ENCODE results near the gene HSP90AB1. TPM values are rescaled to one million over a fixed set of nuclear protein-coding genes. Genes with fewer than 3 reads are reported as not detected.

The HSP90AB1 gene
- total and polyA plus RNA-seq, 9 of the 15 experiments (the other 6 are each of a cell fraction or from before 2014, with no cell fraction given) = 1,780 to 3,358 (median 2,262) TPM

- TF ChIP-seq, protein P1, sequence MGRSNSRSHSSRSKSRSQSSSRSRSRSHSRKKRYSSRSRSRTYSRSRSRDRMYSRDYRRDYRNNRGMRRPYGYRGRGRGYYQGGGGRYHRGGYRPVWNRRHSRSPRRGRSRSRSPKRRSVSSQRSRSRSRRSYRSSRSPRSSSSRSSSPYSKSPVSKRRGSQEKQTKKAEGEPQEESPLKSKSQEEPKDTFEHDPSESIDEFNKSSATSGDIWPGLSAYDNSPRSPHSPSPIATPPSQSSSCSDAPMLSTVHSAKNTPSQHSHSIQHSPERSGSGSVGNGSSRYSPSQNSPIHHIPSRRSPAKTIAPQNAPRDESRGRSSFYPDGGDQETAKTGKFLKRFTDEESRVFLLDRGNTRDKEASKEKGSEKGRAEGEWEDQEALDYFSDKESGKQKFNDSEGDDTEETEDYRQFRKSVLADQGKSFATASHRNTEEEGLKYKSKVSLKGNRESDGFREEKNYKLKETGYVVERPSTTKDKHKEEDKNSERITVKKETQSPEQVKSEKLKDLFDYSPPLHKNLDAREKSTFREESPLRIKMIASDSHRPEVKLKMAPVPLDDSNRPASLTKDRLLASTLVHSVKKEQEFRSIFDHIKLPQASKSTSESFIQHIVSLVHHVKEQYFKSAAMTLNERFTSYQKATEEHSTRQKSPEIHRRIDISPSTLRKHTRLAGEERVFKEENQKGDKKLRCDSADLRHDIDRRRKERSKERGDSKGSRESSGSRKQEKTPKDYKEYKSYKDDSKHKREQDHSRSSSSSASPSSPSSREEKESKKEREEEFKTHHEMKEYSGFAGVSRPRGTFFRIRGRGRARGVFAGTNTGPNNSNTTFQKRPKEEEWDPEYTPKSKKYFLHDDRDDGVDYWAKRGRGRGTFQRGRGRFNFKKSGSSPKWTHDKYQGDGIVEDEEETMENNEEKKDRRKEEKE (IDR thresholded peaks at IDR 0.05; ENCODE audit: borderline replicate concordance in 1 of 2, control insufficient read depth in 1 of 2, low read depth in 2 of 2, low read length in 1 of 2) = no peak
- TF ChIP-seq ZNF584 (CRISPR knock-in tag; IDR thresholded peaks at IDR 0.05; ENCODE audit: low read depth) = no peak
- no peak for TF ChIP-seq KLF13 (tag; IDR thresholded peaks at IDR 0.05; ENCODE audit: borderline replicate concordance, low read depth)
- TF ChIP-seq NFE2L1 (tag; IDR thresholded peaks at IDR 0.05; ENCODE audit: borderline replicate concordance, low read depth) = no peak
- TF ChIP-seq NCOA1 (IDR thresholded peaks at IDR 0.05; ENCODE audit: low read depth) = no peak
- TF ChIP-seq ZNF217 (CRISPR knock-in tag; IDR thresholded peaks at IDR 0.05) = no peak
- TF ChIP-seq ATF2 (CRISPR knock-in tag; IDR thresholded peaks at IDR 0.05) = 0 out of 2 replicates have a peak, but pooled peaks have one; percentile 55
- TF ChIP-seq, protein P2, sequence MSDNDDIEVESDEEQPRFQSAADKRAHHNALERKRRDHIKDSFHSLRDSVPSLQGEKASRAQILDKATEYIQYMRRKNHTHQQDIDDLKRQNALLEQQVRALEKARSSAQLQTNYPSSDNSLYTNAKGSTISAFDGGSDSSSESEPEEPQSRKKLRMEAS (CRISPR knock-in tag; IDR thresholded peaks at IDR 0.05) = peak; percentile 97
- TF ChIP-seq, protein P3, sequence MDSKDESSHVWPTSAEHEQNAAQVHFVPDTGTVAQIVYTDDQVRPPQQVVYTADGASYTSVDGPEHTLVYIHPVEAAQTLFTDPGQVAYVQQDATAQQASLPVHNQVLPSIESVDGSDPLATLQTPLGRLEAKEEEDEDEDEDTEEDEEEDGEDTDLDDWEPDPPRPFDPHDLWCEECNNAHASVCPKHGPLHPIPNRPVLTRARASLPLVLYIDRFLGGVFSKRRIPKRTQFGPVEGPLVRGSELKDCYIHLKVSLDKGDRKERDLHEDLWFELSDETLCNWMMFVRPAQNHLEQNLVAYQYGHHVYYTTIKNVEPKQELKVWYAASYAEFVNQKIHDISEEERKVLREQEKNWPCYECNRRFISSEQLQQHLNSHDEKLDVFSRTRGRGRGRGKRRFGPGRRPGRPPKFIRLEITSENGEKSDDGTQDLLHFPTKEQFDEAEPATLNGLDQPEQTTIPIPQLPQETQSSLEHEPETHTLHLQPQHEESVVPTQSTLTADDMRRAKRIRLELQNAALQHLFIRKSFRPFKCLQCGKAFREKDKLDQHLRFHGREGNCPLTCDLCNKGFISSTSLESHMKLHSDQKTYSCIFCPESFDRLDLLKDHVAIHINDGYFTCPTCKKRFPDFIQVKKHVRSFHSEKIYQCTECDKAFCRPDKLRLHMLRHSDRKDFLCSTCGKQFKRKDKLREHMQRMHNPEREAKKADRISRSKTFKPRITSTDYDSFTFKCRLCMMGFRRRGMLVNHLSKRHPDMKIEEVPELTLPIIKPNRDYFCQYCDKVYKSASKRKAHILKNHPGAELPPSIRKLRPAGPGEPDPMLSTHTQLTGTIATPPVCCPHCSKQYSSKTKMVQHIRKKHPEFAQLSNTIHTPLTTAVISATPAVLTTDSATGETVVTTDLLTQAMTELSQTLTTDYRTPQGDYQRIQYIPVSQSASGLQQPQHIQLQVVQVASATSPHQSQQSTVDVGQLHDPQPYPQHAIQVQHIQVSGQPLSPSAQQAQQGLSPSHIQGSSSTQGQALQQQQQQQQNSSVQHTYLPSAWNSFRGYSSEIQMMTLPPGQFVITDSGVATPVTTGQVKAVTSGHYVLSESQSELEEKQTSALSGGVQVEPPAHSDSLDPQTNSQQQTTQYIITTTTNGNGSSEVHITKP (IDR thresholded peaks at IDR 0.05; ENCODE audit: partially characterized antibody) = no peak
- TF ChIP-seq GABPA (tag; conservative IDR thresholded peaks at IDR 0.05; ENCODE audit: low read depth) = no peak
- TF ChIP-seq TAL1 (IDR thresholded peaks at IDR 0.05) = no peak
- TF ChIP-seq ESRRA (IDR thresholded peaks at IDR 0.05; ENCODE audit: borderline replicate concordance, low read depth) = peak; percentile 88; the same call in 1 of the 2 replicates
- TF ChIP-seq TBP (optimal IDR thresholded peaks at IDR 0.05; ENCODE audit: low read depth, low read length) = peak; percentile 75
- peak; percentile 88 for TF ChIP-seq POLR2G (IDR thresholded peaks at IDR 0.05; ENCODE audit: low read depth, low read length)
- no peak for TF ChIP-seq HDGF (IDR thresholded peaks at IDR 0.05)
- TF ChIP-seq HNRNPH1 (optimal IDR thresholded peaks at IDR 0.05; ENCODE audit: low read depth, low read length) = no peak
- TF ChIP-seq ZNF668 (CRISPR knock-in tag; IDR thresholded peaks at IDR 0.05) = no peak
- no peak for TF ChIP-seq FOXA1 (IDR thresholded peaks at IDR 0.05; ENCODE audit: borderline replicate concordance)
- TF ChIP-seq ZFPM2 (CRISPR knock-in tag; IDR thresholded peaks at IDR 0.05) = no peak
- no peak for TF ChIP-seq SMARCE1 (IDR thresholded peaks at IDR 0.05)
These were observed 23.4 kb upstream of the HSP90AB1 start, which contains the start of gene SLC29A1 (continued) for GRCh38 chr6:44223319-44224028.

All from K562 (cell line).